IPS-20b (cell line): ENCODE measurements around the gene ALK.

ENCODE experiments used
- H3K27ac ChIP-seq: one replicate; pipeline ENCODE4 v1.5.1; 2013; ENCODE audit warnings: low read length
- H3K27me3 ChIP-seq: 2 replicates; pipeline ENCODE4 v1.6.1; 2013; ENCODE audit warnings: mild to moderate bottlenecking, low read length, inconsistent platforms; ENCODE audit not compliant: insufficient read depth
- H3K36me3 ChIP-seq: 2 replicates; pipeline ENCODE4 v1.6.1; 2013; ENCODE audit warnings: low read depth, mild to moderate bottlenecking, inconsistent platforms, low read length, moderate library complexity; ENCODE audit not compliant: insufficient read depth
- H3K4me1 ChIP-seq: 2 replicates; pipeline ENCODE4 v1.6.1; 2013; ENCODE audit warnings: mild to moderate bottlenecking, control low read depth, inconsistent platforms, low read length, moderate library complexity; ENCODE audit not compliant: insufficient read depth
- H3K4me3 ChIP-seq: 2 replicates; pipeline ENCODE4 v1.5.1; 2013; ENCODE audit warnings: mild to moderate bottlenecking, low read length, inconsistent platforms
- H3K9ac ChIP-seq: 2 replicates; pipeline ENCODE4 v1.6.1; 2013; ENCODE audit warnings: low read depth, mild to moderate bottlenecking, inconsistent platforms, low read length, moderate library complexity
- H3K9me3 ChIP-seq: 2 replicates; pipeline ENCODE4 v1.6.1; 2013; ENCODE audit warnings: mild to moderate bottlenecking, low read depth, low read length, inconsistent platforms; ENCODE audit not compliant: insufficient read depth

Gene ALK

GRCh38 chr2:29872870-29873269, 48.5 kb downstream of the ALK start:
- Histone ChIP-seq H3K9ac (no peak overlapping the region), H3K4me3 (no peak overlapping the region), H3K27ac (no peak overlapping the region), H3K27me3 (no peaks in the 10 kb centered on the region), H3K4me1 (no peaks in the 10 kb centered on the region), H3K9me3 (no peaks in the 10 kb centered on the region), H3K36me3 (no peaks in the 10 kb centered on the region)

- no peak overlapping the region for H3K27ac ChIP-seq
- H3K9ac ChIP-seq, result no peak overlapping the region
- no peaks in the 10 kb centered on the region for H3K27me3 ChIP-seq
- H3K9me3 ChIP-seq, result no peaks in the 10 kb centered on the region
- no peaks in the 10 kb centered on the region for H3K36me3 ChIP-seq
- H3K4me1 ChIP-seq, result no peaks in the 10 kb centered on the region
- H3K4me3 ChIP-seq, result no peak overlapping the region
Measured at GRCh38 chr2:29871541-29871940, 49.8 kb downstream of the ALK start.

GRCh38 chr2:29865512-29865911, 55.9 kb downstream of the ALK start:
- no peaks in the 10 kb centered on the region for H3K27me3 ChIP-seq
- H3K36me3 ChIP-seq, result no peaks in the 10 kb centered on the region
- H3K9me3 ChIP-seq, result no peaks in the 10 kb centered on the region
- H3K4me1 ChIP-seq, result no peaks in the 10 kb centered on the region
- no peak overlapping the region for H3K27ac ChIP-seq
- no peak overlapping the region for H3K9ac ChIP-seq
- H3K4me3 ChIP-seq, result no peak overlapping the region

GRCh38 chr2:29864988-29865387, 56.4 kb downstream of the ALK start:
- H3K27ac ChIP-seq, result no peak overlapping the region
- no peaks in the 10 kb centered on the region for H3K9me3 ChIP-seq
- H3K36me3 ChIP-seq, result no peaks in the 10 kb centered on the region
- H3K9ac ChIP-seq, result no peak overlapping the region
- no peaks in the 10 kb centered on the region for H3K27me3 ChIP-seq
- no peaks in the 10 kb centered on the region for H3K4me1 ChIP-seq
- H3K4me3 ChIP-seq, result no peak overlapping the region

GRCh38 chr2:29855924-29856639, 65.3 kb downstream of the ALK start:
- Histone ChIP-seq H3K27me3 (no peaks in the 10 kb centered on the region), H3K4me1 (no peaks in the 10 kb centered on the region), H3K27ac (no peak overlapping the region), H3K9me3 (no peaks in the 10 kb centered on the region), H3K9ac (no peak overlapping the region), H3K4me3 (no peak overlapping the region), H3K36me3 (no peaks in the 10 kb centered on the region)

- H3K27me3 ChIP-seq, result no peaks in the 10 kb centered on the region
- H3K9ac ChIP-seq, result no peak overlapping the region
- no peak overlapping the region for H3K27ac ChIP-seq
- H3K4me3 ChIP-seq, result no peak overlapping the region
- no peaks in the 10 kb centered on the region for H3K4me1 ChIP-seq
- no peaks in the 10 kb centered on the region for H3K36me3 ChIP-seq
- H3K9me3 ChIP-seq, result no peaks in the 10 kb centered on the region
Measured at GRCh38 chr2:29850794-29851193, 70.6 kb downstream of the ALK start.

- Histone ChIP-seq H3K4me3 (no peak overlapping the region), H3K27ac (no peak overlapping the region), H3K27me3 (no peaks in the 10 kb centered on the region), H3K4me1 (no peaks in the 10 kb centered on the region), H3K36me3 (no peaks in the 10 kb centered on the region), H3K9me3 (no peaks in the 10 kb centered on the region), H3K9ac (no peak overlapping the region)
Measured at GRCh38 chr2:29848566-29849310, 72.6 kb downstream of the ALK start.

- no peaks in the 10 kb centered on the region for H3K9me3 ChIP-seq
- H3K4me3 ChIP-seq, result no peak overlapping the region
- H3K9ac ChIP-seq, result no peak overlapping the region
Measured at GRCh38 chr2:29847886-29848285, 73.5 kb downstream of the ALK start.

GRCh38 chr2:29844713-29845326, 76.6 kb downstream of the ALK start:
- Histone ChIP-seq H3K9me3 (no peaks in the 10 kb centered on the region), H3K27me3 (peaks cover 9% of the 10 kb centered on the region; the same call in 1 of the 2 replicates)

More at GRCh38 chr2:29847886-29848285, 73.5 kb downstream of the ALK start:
- Histone ChIP-seq H3K36me3 (no peaks in the 10 kb centered on the region), H3K27me3 (no peaks in the 10 kb centered on the region), H3K4me1 (no peaks in the 10 kb centered on the region), H3K27ac (no peak overlapping the region)

GRCh38 chr2:29841386-29842004, 79.9 kb downstream of the ALK start:
- Histone ChIP-seq H3K27ac (no peak overlapping the region), H3K27me3 (peaks cover 9% of the 10 kb centered on the region; the same call in 1 of the 2 replicates), H3K36me3 (no peaks in the 10 kb centered on the region), H3K4me1 (no peaks in the 10 kb centered on the region), H3K4me3 (no peak overlapping the region), H3K9ac (no peak overlapping the region), H3K9me3 (no peaks in the 10 kb centered on the region; the same call in 1 of the 2 replicates)

More at GRCh38 chr2:29844713-29845326, 76.6 kb downstream of the ALK start:
- H3K4me1 ChIP-seq, result no peaks in the 10 kb centered on the region
- no peak overlapping the region for H3K27ac ChIP-seq
- no peak overlapping the region for H3K4me3 ChIP-seq
- no peaks in the 10 kb centered on the region for H3K36me3 ChIP-seq
- no peak overlapping the region for H3K9ac ChIP-seq

GRCh38 chr2:29839306-29839705, 82.1 kb downstream of the ALK start:
- peaks cover 9% of the 10 kb centered on the region; the same call in 1 of the 2 replicates for H3K27me3 ChIP-seq
- H3K4me3 ChIP-seq, result no peak overlapping the region
- H3K9me3 ChIP-seq, result no peaks in the 10 kb centered on the region; the same call in 1 of the 2 replicates
- H3K9ac ChIP-seq, result no peak overlapping the region
- H3K36me3 ChIP-seq, result no peaks in the 10 kb centered on the region
- no peaks in the 10 kb centered on the region for H3K4me1 ChIP-seq
- no peak overlapping the region for H3K27ac ChIP-seq
